K562 (cell line): ENCODE data around the gene ATP9B.

ENCODE experiments used
- CHD2 ChIP-seq: IDR thresholded peaks from 2 replicates; pipeline ENCODE4 v1.6.1; 2011; ENCODE audit warnings: low read depth, low read length
- EP300 ChIP-seq: IDR thresholded peaks from 2 replicates; pipeline ENCODE4 v1.6.1; 2012; ENCODE audit warnings: low read length, improper control_type of control experiment
- POLR2G ChIP-seq: fragments of 200-400 bp; formaldehyde crosslinking; IDR thresholded peaks from 2 replicates; pipeline ENCODE4 v1.6.1; 2017; ENCODE audit warnings: low read depth, mild to moderate bottlenecking, antibody characterized with exemption, low read length, moderate library complexity
- SMARCA4 ChIP-seq: fragments of 450-650 bp; IDR thresholded peaks from 2 replicates; pipeline ENCODE4 v1.6.1; 2016
- SRSF1 ChIP-seq: fragments of 200-400 bp; formaldehyde crosslinking; IDR thresholded peaks from 2 replicates; pipeline ENCODE4 v1.6.1; 2017; ENCODE audit warnings: mild to moderate bottlenecking, low read depth, low read length, moderate library complexity
- SRSF7 ChIP-seq: fragments of 200-400 bp; formaldehyde crosslinking; optimal IDR thresholded peaks from 2 replicates; pipeline ENCODE3; 2017; ENCODE audit warnings: mild to moderate bottlenecking, low read depth, low read length
- ZNF431 ChIP-seq: sonication (generic); formaldehyde crosslinking; IDR thresholded peaks from 2 replicates; pipeline ENCODE4 v1.8.0; 2022; ENCODE audit warnings: mild to moderate bottlenecking, missing genetic modification reagents
- ZNF780A ChIP-seq: fragments of 250-450 bp; sonication (Bioruptor Pico); IDR thresholded peaks from 2 replicates; pipeline ENCODE4 v1.5.0; 2021; ENCODE audit warnings: mild to moderate bottlenecking

GRCh38 chr18:79290876-79291275 lies 221.7 kb downstream of the ATP9B start:
- no peak for TF ChIP-seq SRSF7
- TF ChIP-seq CHD2 = no peak
- TF ChIP-seq POLR2G = no peak
- TF ChIP-seq ZNF780A (CRISPR knock-in tag) = no peak
- TF ChIP-seq SMARCA4 = no peak
- TF ChIP-seq SRSF1 = no peak
- TF ChIP-seq EP300 = no peak
- no peak for TF ChIP-seq ZNF431 (CRISPR knock-in tag)
